Fibroblast of skin of left biceps (primary cell): ENCODE measurements around the gene IL12RB2.
"Not testable (repeated sequence)": the region's sequence is repeated elsewhere in the genome, so short reads cannot be mapped to it uniquely, and the experiment has no call there.

Source experiments
- DNase-seq, 2 experiments: peaks; one replicate each; pipeline ENCODE4 v3.0.0-alpha.2; 2013; ENCODE audit warnings: low read depth in 2 of 2

Gene IL12RB2

GRCh38 chr1:67431156-67431765, 123.6 kb downstream of the IL12RB2 start:
- DNase-seq, result no peak

GRCh38 chr1:67431869-67432578, 124.4 kb downstream of the IL12RB2 start:
- no peak for DNase-seq

DNA sequence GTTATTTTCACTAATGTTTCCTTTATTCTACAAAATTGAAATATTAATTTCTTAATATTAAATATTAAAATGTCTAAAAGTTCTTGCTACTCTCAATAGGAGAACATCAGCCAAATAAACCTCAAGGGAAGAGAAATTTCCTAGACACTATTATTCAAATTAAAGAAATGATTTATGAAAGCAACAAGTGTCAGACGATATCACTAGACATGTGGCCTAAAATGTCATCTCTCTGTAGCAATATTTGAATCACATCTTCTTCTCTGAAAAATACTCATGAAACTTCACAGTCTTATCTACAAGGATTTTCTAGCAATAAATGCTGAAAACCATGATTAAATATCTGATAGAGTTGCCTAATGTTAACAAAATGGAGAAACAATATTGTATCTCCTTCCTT, 125.1 kb downstream of the IL12RB2 start:
- no peak for DNase-seq

- no peak for DNase-seq
Observed at GRCh38 chr1:67433837-67434236, 126.2 kb downstream of the IL12RB2 start.

DNA sequence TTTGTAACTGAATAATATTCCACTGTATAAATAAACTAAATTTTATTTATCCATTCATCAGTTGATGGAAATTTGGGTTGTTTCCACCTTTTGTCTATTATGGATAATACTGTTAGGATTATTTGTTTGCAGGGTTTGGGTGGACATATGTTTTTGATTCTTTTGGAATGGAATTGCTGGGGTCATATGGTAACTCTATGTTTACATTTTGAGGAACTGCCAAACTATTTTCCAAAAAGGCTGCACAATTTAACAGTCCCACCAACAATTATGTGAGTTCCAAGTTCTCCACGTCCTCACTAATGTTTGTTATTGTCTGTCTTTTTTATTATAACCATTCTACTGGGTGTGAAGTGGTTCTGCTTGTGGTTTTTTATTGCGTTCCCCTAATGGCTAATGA, 126.8 kb downstream of the IL12RB2 start:
- DNase-seq, result peak; percentile 58 to 70

- no peak for DNase-seq
Observed at GRCh38 chr1:67436511-67437055, 128.9 kb downstream of the IL12RB2 start.

- no peak for DNase-seq
Observed at GRCh38 chr1:67437961-67438360, 130.3 kb downstream of the IL12RB2 start.

DNA sequence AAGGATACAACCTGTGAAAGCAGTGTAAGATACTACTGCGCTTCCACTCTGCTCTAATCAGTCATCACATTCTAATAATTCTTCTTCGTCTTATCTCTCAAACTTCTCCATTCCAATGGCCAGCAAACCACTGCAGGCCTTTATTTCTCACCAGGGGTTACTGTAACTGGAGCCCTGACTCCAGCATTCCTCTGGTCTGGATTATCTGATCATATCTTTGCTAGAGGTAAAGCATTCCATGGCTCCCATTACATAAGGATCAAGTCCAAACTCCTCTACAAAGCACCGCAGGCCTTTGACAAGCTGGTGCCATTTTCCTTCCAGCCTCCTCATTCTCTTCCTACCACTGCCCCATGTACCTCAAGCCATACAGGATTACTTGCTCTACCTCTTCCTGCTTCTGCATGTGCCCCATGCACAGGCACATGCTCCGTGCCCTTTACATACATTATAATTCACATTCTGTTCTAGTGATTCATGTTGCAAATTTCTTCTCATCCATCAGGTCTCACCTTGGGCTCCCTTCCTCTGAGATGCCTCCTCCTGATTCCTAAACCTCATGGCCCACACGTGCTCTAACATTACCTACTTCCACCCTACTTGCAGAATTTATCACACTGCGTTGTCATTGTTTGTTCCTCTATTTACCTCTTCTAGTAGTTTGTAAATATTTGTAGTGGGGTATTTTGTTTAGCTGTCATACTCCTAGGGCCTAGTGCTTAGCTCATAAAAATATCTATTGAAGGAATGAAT, 131.8 kb downstream of the IL12RB2 start:
- DNase-seq, result no peak

DNA sequence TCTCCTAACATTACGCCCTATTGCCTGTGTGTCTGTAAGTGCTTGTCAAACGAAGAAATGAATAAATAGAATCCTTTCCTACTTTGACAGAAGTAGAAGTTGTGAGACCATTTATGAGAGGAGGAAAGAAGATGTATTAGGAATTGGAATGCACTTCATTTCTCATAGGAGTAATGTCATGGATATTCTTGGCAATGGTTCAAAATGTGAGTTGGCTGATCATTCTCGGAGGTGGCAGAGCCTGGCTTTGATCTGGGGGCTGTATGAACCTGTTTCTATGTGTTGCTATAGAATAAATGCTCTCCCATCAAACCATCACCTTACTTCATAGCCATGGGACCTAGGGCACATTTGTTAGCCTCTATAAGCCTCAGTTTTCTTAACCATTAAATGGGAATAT, 132.7 kb downstream of the IL12RB2 start:
- DNase-seq, result no peak

DNA sequence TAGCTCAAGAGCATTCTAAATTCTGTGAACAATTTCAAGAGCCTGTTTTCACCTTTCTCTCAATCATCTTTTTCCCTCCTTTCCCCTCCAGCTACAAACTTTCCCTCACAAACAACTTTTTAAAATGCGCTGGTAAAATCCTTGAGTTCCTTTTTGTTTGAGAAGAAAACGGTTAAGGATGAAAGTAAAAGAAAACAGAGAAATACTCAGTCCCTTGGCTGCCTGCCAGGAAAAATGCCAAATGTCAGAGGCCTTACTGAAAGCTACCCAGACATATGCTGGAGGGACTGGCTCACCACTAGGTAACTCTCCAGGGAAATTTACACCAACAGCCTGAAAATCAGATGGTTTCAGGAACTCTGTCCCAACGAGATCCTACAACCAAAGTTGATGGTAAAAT, 133.5 kb downstream of the IL12RB2 start:
- no peak for DNase-seq

DNA sequence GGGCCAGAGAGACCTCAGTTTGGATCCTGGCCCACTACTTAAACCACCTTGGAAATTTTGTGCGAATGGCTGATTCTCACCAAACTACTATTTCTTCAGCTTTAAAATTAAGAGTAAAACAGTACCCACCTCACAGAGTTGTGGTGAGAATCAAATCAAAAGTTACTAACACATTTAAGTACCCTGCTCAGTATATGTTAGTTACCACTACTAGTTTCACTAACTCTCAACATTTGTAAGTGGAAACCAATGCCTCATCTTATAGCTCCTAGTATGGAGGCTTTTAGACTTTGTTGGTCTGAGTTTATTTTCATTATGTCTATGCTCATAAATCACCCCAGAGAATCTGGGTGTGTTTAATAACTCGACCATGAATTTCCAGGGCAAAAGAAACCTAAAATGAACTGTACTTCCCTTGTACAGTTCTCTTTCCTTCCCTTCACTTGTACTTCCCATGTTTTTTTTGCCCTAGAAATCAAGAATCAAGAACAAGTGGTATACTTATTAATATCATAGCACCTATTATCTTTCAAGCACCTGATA, 134.1 kb downstream of the IL12RB2 start:
- DNase-seq, result no peak

- DNase-seq, result not testable (repeated sequence)
Observed at GRCh38 chr1:67446014-67446413, 138.3 kb downstream of the IL12RB2 start.
